Stimulated activated CD4-positive, alpha-beta T cell treated with anti-CD3 and anti-CD28 coated beads, TNF-alpha, amount 100 ng/mL, for 24 hours (primary cell): ENCODE results near the gene HOXB6.

Experiments used
- DNase-seq, 3 experiments: peaks; one replicate each; pipeline ENCODE4 v3.0.0-alpha.2; 2020; ENCODE audit warnings: low read depth in 3 of 3

HOXB6 gene

GRCh38 chr17:48594538-48595277 is 10.1 kb downstream of the HOXB6 start:
- DNase-seq = no peak

- peak; percentile 65 to 80 (median 65) for DNase-seq
These were observed 10.8 kb downstream of the HOXB6 start for GRCh38 chr17:48593840-48594537.

GRCh38 chr17:48593126-48593829 is 11.5 kb downstream of the HOXB6 start, which contains the start of gene HOXB5:
Gene HOXB5 (minus strand): TSS chr17:48593779. CDS start chr17:48593682, 97 bp downstream.
- DNase-seq = no peak

GRCh38 chr17:48592577-48592976 is 12.2 kb downstream of the HOXB6 start:
- no peak for DNase-seq

- no peak for DNase-seq
These were observed 12.7 kb downstream of the HOXB6 start for GRCh38 chr17:48592057-48592514.

DNA sequence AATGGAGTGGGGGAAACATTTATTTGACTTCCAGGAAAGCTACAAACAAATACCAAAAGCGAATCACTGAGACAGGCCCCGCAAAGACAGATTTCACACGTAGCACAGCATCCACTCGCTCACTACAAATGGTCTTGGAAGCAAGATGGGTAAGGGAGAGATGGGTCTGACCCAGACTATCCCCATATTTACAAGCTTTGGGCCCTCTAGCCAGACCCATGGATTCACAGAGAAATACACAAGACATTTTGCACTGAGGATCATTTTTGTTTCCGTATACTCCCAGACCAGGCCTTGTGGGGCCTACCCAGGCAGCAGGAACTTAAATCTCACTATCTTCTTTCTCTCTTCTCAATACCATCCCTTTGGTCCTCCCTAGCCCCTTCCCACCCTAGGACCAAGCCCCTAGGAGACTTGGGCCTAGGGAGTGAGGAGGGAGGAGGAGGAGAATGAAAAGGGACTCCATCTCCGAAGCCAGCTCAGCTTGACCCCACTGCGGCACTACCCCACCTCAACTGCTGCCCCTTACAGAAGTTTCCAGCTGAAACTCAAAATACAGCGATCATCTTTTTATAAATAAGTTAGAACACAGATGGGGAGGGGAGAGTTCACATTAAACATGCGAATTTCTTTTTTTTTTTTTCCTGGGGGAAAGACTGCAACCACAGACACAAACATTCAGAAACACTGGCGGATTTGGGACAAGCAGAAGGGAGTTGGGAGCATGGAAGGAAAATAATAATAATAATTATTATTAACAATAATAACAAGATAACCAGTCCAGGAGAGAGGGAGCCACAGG is 13.3 kb downstream of the HOXB6 start:
- DNase-seq = no peak

- DNase-seq = no peak
These were observed 14.1 kb downstream of the HOXB6 start for GRCh38 chr17:48590607-48591161.

- no peak for DNase-seq
These were observed 14.8 kb downstream of the HOXB6 start, which contains the start of gene HOXB3 for GRCh38 chr17:48589831-48590606. Gene HOXB3 (minus strand): TSS chr17:48590241. CDS start chr17:48552474, 37,767 bp downstream.

- DNase-seq = no peak
These were observed 15.5 kb downstream of the HOXB6 start for GRCh38 chr17:48589060-48589830.

DNA sequence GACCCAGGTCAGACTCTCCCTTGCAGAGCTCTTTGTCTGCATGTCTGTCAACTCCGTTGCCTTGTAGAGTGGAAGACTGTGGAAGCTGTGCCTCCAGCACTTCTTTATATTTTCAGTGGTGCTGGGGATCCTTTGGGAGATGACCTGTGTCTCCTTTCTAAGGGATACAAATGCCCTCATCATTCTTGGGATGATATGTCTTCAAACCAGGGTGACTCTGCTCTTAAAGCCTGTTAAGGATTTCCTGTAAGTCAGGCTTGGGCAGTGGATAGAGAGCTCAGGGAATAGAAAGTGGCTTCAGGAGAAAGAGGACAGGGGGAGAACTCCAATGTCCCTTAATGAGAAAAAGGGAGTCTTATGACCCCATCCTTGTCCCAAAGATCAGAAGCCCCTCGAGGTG is 16.3 kb downstream of the HOXB6 start:
- DNase-seq = no peak

DNA sequence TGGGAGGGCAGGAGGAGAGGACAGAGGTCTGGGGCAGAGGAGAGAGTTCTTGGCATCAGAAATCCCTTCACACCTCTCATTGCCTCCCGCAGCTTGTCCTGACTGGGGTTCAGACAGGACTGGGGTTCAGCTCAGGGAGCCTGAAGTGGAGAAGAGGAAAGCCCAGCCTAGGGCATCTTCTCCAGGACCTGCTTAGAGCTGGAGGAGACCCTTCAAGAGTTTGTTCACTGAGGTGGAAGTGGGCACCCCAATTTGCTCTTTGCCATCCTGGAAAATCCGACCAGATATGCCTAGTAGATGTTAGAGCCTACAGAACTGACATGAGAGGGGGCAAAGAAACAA is 16.7 kb downstream of the HOXB6 start:
- no peak for DNase-seq

DNA sequence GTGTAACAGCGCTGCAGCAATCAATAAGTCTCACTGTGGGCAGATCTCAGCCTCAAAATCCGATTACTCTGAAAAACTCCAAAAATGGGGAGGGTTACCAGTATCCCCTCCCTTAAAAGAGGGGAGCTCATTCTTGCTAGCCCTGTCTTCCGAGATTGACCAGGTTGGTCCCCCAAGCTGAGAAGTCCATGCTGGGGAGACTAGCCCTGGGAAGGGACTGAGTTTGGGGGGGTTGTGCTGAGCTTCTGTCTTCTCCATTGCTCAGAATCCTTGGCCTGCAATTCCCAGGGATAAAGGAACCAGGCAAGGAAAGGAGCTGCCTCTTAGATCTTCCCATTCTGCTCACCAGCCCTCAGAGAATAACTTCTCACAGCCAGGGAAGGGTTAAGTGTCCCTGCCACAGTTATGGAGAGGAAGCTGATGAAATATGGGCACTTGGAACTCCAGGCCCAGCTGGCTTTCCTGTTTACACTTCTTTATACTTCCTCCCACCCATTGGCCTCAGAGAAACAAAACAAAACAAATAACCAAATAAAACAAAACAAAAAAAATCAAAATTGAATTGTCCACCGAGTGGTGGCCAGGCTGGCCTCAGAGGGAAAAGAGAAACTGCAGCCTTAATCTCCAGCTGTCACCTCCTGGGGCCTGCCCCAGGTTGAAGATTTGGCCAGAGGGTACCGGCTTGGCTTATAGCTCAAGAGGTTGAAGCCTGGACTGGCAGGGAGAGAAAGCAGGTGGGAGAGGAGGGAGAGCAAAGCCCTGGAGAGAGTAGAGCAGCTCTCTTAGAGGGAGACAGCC is 17.3 kb downstream of the HOXB6 start:
- no peak for DNase-seq

GRCh38 chr17:48586355-48587258 is 18.2 kb downstream of the HOXB6 start:
- no peak for DNase-seq

- no peak for DNase-seq
These were observed 20.5 kb downstream of the HOXB6 start for GRCh38 chr17:48584223-48584741.

DNA sequence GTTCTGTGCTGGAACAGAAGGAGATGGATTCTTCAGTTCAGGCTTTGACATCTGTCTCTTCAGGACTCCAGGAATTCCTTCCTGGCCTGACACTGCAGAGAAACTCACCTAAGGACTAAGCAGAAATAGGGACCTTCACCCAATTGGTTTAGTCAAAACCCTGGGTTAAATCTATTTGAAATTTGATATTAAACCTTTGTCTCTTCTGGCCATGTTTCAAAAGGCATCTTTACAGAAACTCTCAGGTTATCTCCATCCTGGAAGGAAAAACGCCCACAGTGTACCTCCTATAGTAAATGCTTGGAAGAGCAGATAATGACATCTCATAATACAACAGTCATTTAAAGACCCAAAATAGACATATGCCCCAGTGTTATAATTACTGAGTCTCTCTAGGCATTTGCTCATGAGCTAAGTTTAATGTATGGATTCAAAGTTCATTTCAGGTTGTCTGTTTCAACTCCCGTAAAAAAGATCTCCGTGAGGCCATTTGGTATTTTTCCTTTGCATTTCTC is 21.0 kb downstream of the HOXB6 start:
- no peak for DNase-seq

DNA sequence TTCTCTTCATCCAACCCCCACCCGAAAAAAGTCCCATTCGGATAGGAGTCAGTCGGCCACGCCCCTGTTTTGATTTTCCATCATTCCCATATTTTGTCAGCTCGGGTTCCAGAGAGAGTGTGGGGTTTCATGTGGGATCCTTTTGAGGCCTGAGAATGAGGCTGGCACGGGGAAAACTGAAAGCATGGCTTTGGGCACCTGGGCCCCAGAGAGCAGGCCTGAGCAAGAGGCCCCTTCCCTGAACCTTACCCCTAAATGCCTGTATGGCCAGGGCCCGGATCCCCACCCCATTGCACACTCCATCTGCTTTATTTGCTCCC is 22.1 kb downstream of the HOXB6 start:
- DNase-seq = no peak

DNA sequence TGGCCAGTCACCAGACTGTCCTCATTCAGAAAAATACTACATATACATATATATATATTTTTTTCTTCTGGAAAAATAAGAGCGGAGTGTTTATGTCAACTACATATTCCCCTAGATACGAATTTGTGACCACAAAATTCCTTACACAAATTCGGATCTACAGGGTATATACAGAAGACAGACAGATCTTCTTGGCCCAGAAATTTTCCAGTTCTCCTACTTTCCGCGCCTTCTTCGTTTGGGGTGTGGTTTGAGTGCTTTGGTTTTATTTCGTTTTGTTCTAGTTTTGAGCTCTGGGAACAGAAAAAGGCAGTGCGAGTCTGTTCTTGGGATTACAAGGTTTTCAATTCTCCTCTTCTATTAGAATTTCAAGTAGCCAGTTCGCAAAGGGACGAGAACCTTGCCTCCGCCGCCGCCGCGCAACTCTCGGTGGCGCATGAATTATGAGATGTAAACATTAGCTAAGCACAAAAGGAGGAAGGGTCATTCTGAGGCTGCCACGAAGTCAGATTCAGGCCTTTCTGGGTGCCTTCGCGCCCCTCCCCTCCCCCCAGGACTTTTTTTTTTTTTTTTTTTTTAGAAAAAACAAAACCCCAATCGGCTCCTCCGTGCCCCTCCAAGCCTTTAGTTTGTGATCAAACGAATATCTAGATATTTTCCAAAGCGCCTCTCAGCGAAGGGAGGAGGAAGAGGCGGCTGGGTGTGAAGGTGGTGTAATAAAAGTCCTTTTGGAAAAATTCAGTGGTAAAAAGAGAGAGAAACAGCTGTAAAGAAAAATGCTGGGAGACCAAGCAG is 24.8 kb downstream of the HOXB6 start:
- DNase-seq = no peak
